Right lobe of liver (tissue), 4 donors: Measurements from ENCODE around the gene TAOK3.

ENCODE experiments used
- CTCF ChIP-seq, 4 donors: fragments of 200-600 bp in 3 of 4; fragments of 450-650 bp in 1 of 4; IDR thresholded peaks; one replicate each; pipeline versions ENCODE4 v1.5.1 to v1.8.0; 2016 to 2022; ENCODE audit warnings: antibody characterized with exemption in 4 of 4, mild to moderate bottlenecking in 2 of 4
- POLR2A ChIP-seq: fragments of 450-650 bp; IDR thresholded peaks from one replicate; pipeline ENCODE4 v1.6.1; 2017; ENCODE audit warnings: antibody characterized with exemption, mild to moderate bottlenecking
- donor health status: DM: no; HTN: no; CAD: no.
- donor health status: DM: no; HTN: no; CAD: no.
- donor health status: DM: no; HTN: yes; CAD: no.

GRCh38 chr12:118370601-118371000 lies 2.1 kb downstream of the TAOK3 start:
- TF ChIP-seq POLR2A (no peak), CTCF (IDR thresholded peaks at IDR 0.05) (no peak)
